ENCODE data around the gene DACT1.

The DACT1 gene

GRCh38 chr14:58666737-58667136 lies 29.0 kb downstream of the DACT1 start:
- no peak for DNase-seq (ENCODE audit: low spot score in 2 of 2)
- in situ Hi-C loops (cut with MboI; ENCODE audit: low sequenced_read_pairs): no loop called here
- H3K27me3 ChIP-seq (ENCODE audit: low read depth): no peaks in the 10 kb centered on the region; the same call in 1 of the 2 replicates

GRCh38 chr14:58667900-58668299 lies 30.1 kb downstream of the DACT1 start:
- Histone ChIP-seq H3K4me1 (no peaks in the 10 kb centered on the region; the same call in 1 of the 2 replicates), H3K9me3 (no peaks in the 10 kb centered on the region), H3K36me3 (replicated peaks) (no peaks in the 10 kb centered on the region), H3K4me3 (no peak overlapping the region), H3K27me3 (ENCODE audit: low read depth) (no peaks in the 10 kb centered on the region; the same call in 1 of the 2 replicates)
- DNase-seq (ENCODE audit: low spot score in 2 of 2): no peak
- in situ Hi-C loops (cut with MboI; ENCODE audit: low sequenced_read_pairs): no loop called here

More at GRCh38 chr14:58666737-58667136, 29.0 kb downstream of the DACT1 start:
- H3K36me3 ChIP-seq (replicated peaks): no peaks in the 10 kb centered on the region
- no peaks in the 10 kb centered on the region for H3K9me3 ChIP-seq
- H3K4me1 ChIP-seq: no peaks in the 10 kb centered on the region; the same call in 1 of the 2 replicates
- no peak overlapping the region for H3K4me3 ChIP-seq

- in situ Hi-C loops (cut with MboI; ENCODE audit: low sequenced_read_pairs): no loop called here
- Histone ChIP-seq H3K9me3 (no peaks in the 10 kb centered on the region), H3K36me3 (replicated peaks) (no peaks in the 10 kb centered on the region), H3K4me3 (no peak overlapping the region), H3K27me3 (ENCODE audit: low read depth) (no peaks in the 10 kb centered on the region; the same call in 1 of the 2 replicates), H3K4me1 (no peaks in the 10 kb centered on the region)
- no peak for DNase-seq (ENCODE audit: low spot score in 2 of 2)
Observed at GRCh38 chr14:58668848-58669480, 31.2 kb downstream of the DACT1 start.

GRCh38 chr14:58669556-58670200 lies 31.9 kb downstream of the DACT1 start:
- Histone ChIP-seq H3K4me1 (no peaks in the 10 kb centered on the region), H3K4me3 (no peak overlapping the region), H3K36me3 (replicated peaks) (no peaks in the 10 kb centered on the region), H3K9me3 (no peaks in the 10 kb centered on the region), H3K27me3 (ENCODE audit: low read depth) (no peaks in the 10 kb centered on the region; the same call in 1 of the 2 replicates)
- no peak for DNase-seq (ENCODE audit: low spot score in 2 of 2)
- in situ Hi-C loops (cut with MboI; ENCODE audit: low sequenced_read_pairs): no loop called here

- H3K4me3 ChIP-seq: no peak overlapping the region
- in situ Hi-C loops (cut with MboI; ENCODE audit: low sequenced_read_pairs): no loop called here
- H3K4me1 ChIP-seq: no peaks in the 10 kb centered on the region
- H3K36me3 ChIP-seq (replicated peaks): no peaks in the 10 kb centered on the region
- no peaks in the 10 kb centered on the region; the same call in 1 of the 2 replicates for H3K27me3 ChIP-seq (ENCODE audit: low read depth)
- no peak for DNase-seq (ENCODE audit: low spot score in 2 of 2)
- H3K9me3 ChIP-seq: no peaks in the 10 kb centered on the region
Observed at GRCh38 chr14:58671024-58671423, 33.3 kb downstream of the DACT1 start.

GRCh38 chr14:58671436-58671835 lies 33.7 kb downstream of the DACT1 start:
- in situ Hi-C loops (cut with MboI; ENCODE audit: low sequenced_read_pairs): no loop called here
- DNase-seq (ENCODE audit: low spot score in 2 of 2): no peak
- no peak overlapping the region for H3K4me3 ChIP-seq
- H3K4me1 ChIP-seq: no peaks in the 10 kb centered on the region
- H3K27me3 ChIP-seq (ENCODE audit: low read depth): no peaks in the 10 kb centered on the region; the same call in 1 of the 2 replicates
- H3K36me3 ChIP-seq (replicated peaks): no peaks in the 10 kb centered on the region
- no peaks in the 10 kb centered on the region for H3K9me3 ChIP-seq

- no peaks in the 10 kb centered on the region for H3K36me3 ChIP-seq (replicated peaks)
- no peaks in the 10 kb centered on the region for H3K9me3 ChIP-seq
- DNase-seq (ENCODE audit: low spot score in 2 of 2): no peak
- in situ Hi-C loops (cut with MboI; ENCODE audit: low sequenced_read_pairs): no loop called here
- H3K4me1 ChIP-seq: no peaks in the 10 kb centered on the region
- H3K27me3 ChIP-seq (ENCODE audit: low read depth): peaks cover 2% of the 10 kb centered on the region; the same call in 1 of the 2 replicates
- H3K4me3 ChIP-seq: no peak overlapping the region
Observed at GRCh38 chr14:58673722-58674121, 36.0 kb downstream of the DACT1 start.

GRCh38 chr14:58677001-58677400 lies 39.2 kb downstream of the DACT1 start:
- H3K4me1 ChIP-seq: no peaks in the 10 kb centered on the region
- in situ Hi-C loops (cut with MboI; ENCODE audit: low sequenced_read_pairs): no loop called here
- no peak for DNase-seq (ENCODE audit: low spot score in 2 of 2)
- H3K27me3 ChIP-seq (ENCODE audit: low read depth): peaks cover 7% of the 10 kb centered on the region; the same call in 1 of the 2 replicates
- H3K36me3 ChIP-seq (replicated peaks): no peaks in the 10 kb centered on the region
- H3K9me3 ChIP-seq: no peaks in the 10 kb centered on the region
- H3K4me3 ChIP-seq: no peak overlapping the region

GRCh38 chr14:58677517-58677916 lies 39.8 kb downstream of the DACT1 start:
- in situ Hi-C loops (cut with MboI; ENCODE audit: low sequenced_read_pairs): no loop called here
- peaks cover 7% of the 10 kb centered on the region; the same call in 1 of the 2 replicates for H3K27me3 ChIP-seq (ENCODE audit: low read depth)
- H3K9me3 ChIP-seq: no peaks in the 10 kb centered on the region
- no peak for DNase-seq (ENCODE audit: low spot score in 2 of 2)
- H3K4me1 ChIP-seq: no peaks in the 10 kb centered on the region
- H3K4me3 ChIP-seq: no peak overlapping the region
- no peaks in the 10 kb centered on the region for H3K36me3 ChIP-seq (replicated peaks)

GRCh38 chr14:58677996-58678395 lies 40.2 kb downstream of the DACT1 start:
- H3K4me1 ChIP-seq: no peaks in the 10 kb centered on the region
- H3K9me3 ChIP-seq: no peaks in the 10 kb centered on the region
- H3K27me3 ChIP-seq (ENCODE audit: low read depth): peaks cover 7% of the 10 kb centered on the region; the same call in 1 of the 2 replicates
- no peaks in the 10 kb centered on the region for H3K36me3 ChIP-seq (replicated peaks)
- no peak for DNase-seq (ENCODE audit: low spot score in 2 of 2)
- in situ Hi-C loops (cut with MboI; ENCODE audit: low sequenced_read_pairs): no loop called here
- no peak overlapping the region for H3K4me3 ChIP-seq

GRCh38 chr14:58680698-58681097 lies 42.9 kb downstream of the DACT1 start:
- Histone ChIP-seq H3K4me1 (no peaks in the 10 kb centered on the region), H3K9me3 (no peaks in the 10 kb centered on the region), H3K27me3 (ENCODE audit: low read depth) (peaks cover 7% of the 10 kb centered on the region; the same call in 1 of the 2 replicates), H3K4me3 (no peak overlapping the region), H3K36me3 (replicated peaks) (no peaks in the 10 kb centered on the region)
- DNase-seq (ENCODE audit: low spot score in 2 of 2): no peak
- in situ Hi-C loops (cut with MboI; ENCODE audit: low sequenced_read_pairs): no loop called here

GRCh38 chr14:58687232-58687795 lies 49.6 kb downstream of the DACT1 start:
- Histone ChIP-seq H3K27me3 (ENCODE audit: low read depth) (no peaks in the 10 kb centered on the region), H3K9me3 (no peaks in the 10 kb centered on the region), H3K36me3 (replicated peaks) (no peaks in the 10 kb centered on the region), H3K4me1 (no peaks in the 10 kb centered on the region), H3K4me3 (no peak overlapping the region)
- in situ Hi-C loops (cut with MboI; ENCODE audit: low sequenced_read_pairs): no loop called here
- DNase-seq (ENCODE audit: low spot score in 2 of 2): no peak

GRCh38 chr14:58690801-58691516 lies 53.2 kb downstream of the DACT1 start:
- Histone ChIP-seq H3K36me3 (replicated peaks) (no peaks in the 10 kb centered on the region), H3K27me3 (ENCODE audit: low read depth) (no peaks in the 10 kb centered on the region), H3K4me3 (no peak overlapping the region), H3K4me1 (no peaks in the 10 kb centered on the region), H3K9me3 (no peaks in the 10 kb centered on the region)
- in situ Hi-C loops (cut with MboI; ENCODE audit: low sequenced_read_pairs): no loop called here
- DNase-seq (ENCODE audit: low spot score in 2 of 2): no peak

GRCh38 chr14:58693048-58693447 lies 55.3 kb downstream of the DACT1 start:
- Histone ChIP-seq H3K4me3 (no peak overlapping the region), H3K9me3 (no peaks in the 10 kb centered on the region), H3K4me1 (no peaks in the 10 kb centered on the region), H3K27me3 (ENCODE audit: low read depth) (no peaks in the 10 kb centered on the region), H3K36me3 (replicated peaks) (no peaks in the 10 kb centered on the region)
- no peak for DNase-seq (ENCODE audit: low spot score in 2 of 2)
- in situ Hi-C loops (cut with MboI; ENCODE audit: low sequenced_read_pairs): no loop called here

All from HAP-1 (cell line).